Right atrium auricular region (tissue), 2 donors: ENCODE results near the gene GSTM3. TPM values are rescaled to one million over a fixed set of nuclear protein-coding genes. Genes with fewer than 3 reads are reported as not detected.

Experiments used
- DNase-seq: peaks from one replicate; pipeline ENCODE4 v3.0.0-alpha.2; 2019; ENCODE audit warnings: low spot score
- H3K27ac ChIP-seq, 2 donors: fragments of 200-600 bp; sonication (generic); 1 replicate in 1 of 2; 2 replicates in 1 of 2; pipeline ENCODE4 v1.5.1; 2016 to 2019
- H3K27me3 ChIP-seq, 2 donors: fragments of 200-600 bp; sonication (generic); one replicate each; pipeline versions ENCODE4 v1.5.1 to v1.6.0; 2017 to 2019
- H3K36me3 ChIP-seq: fragments of 200-600 bp; sonication (generic); one replicate; pipeline ENCODE4 v1.5.1; 2016
- H3K4me1 ChIP-seq, 2 donors: fragments of 200-600 bp; sonication (generic); one replicate each; pipeline versions ENCODE4 v1.5.1 to v1.6.0; 2017 to 2019
- H3K4me3 ChIP-seq, 2 donors: fragments of 200-600 bp; sonication (generic); 1 replicate in 1 of 2; 2 replicates in 1 of 2; pipeline ENCODE4 v1.5.1; 2017 to 2019; ENCODE audit warnings: mild to moderate bottlenecking in 1 of 2, moderate library complexity in 1 of 2
- H3K9me3 ChIP-seq, 2 donors: fragments of 200-600 bp; sonication (generic); one replicate each; pipeline ENCODE4 v1.5.1; 2019
- CTCF ChIP-seq, 2 donors: fragments of 200-600 bp; sonication (generic); IDR thresholded peaks; one replicate each; pipeline ENCODE4 v1.5.1; 2019; ENCODE audit warnings: antibody characterized with exemption in 2 of 2
- total RNA-seq, 2 donors: library from RNA; depleted of rRNA; stranded (reverse); fragments of >200 nt; gene quantifications; one replicate each; pipeline ENCODE4 v1.1.0, GENCODE V29; 2016

The GSTM3 gene
- total RNA-seq, 2 donors from 2014 or later = 121 to 197 TPM

GRCh38 chr1:109777436-109777835 lies 36.6 kb upstream of the GSTM3 start:
- no peak overlapping the region for H3K27ac ChIP-seq
- no peak overlapping the region for H3K4me3 ChIP-seq
- no peaks in the 10 kb centered on the region for H3K36me3 ChIP-seq
- peaks cover 0 to 13% of the 10 kb centered on the region in 2 donors for H3K4me1 ChIP-seq
- no peaks in the 10 kb centered on the region for H3K27me3 ChIP-seq
- H3K9me3 ChIP-seq = no peaks in the 10 kb centered on the region
- no peak for DNase-seq
- no peak for TF ChIP-seq CTCF (IDR thresholded peaks at IDR 0.05)

- peak; percentile 84 to 98 for TF ChIP-seq CTCF (IDR thresholded peaks at IDR 0.05)
- DNase-seq = peak; percentile 86
- Histone ChIP-seq H3K27me3 (no peaks in the 10 kb centered on the region), H3K27ac (no peak overlapping the region), H3K4me1 (peaks cover 0 to 12% of the 10 kb centered on the region in 2 donors), H3K36me3 (no peaks in the 10 kb centered on the region), H3K9me3 (no peaks in the 10 kb centered on the region), H3K4me3 (no peak overlapping the region)
Observed at GRCh38 chr1:109776911-109777310, 36.1 kb upstream of the GSTM3 start.

DNA sequence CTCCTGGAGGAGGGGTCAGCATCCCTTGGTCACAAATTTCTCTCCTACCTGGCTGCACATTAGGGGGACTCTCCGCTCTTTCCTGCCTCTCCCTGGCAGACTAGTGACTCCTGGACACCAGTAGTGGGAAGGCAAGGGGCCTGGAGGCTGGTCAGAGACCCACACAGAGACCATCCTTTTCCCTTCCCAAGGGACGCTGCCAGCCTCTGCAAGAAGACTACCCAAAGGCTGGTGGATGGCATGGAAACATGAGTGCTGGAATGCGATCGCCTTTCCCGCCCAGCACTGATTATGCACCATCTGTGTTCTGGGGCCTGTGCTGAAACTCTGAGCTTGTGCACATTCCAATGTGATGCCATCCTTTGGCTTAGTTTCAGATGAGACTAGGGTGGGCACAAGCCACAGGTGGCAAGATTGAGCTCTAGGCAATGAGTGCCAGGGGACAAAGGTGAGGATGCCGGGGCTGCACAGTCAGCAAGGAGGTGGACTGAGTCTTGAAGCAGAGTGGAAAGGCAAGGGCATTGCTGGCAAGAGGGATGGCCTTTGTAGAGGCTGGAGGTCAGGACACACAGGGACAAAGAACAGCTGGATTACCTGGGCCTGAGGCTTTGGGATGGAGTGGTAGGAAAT lies 35.5 kb upstream of the GSTM3 start:
- peaks cover 0 to 12% of the 10 kb centered on the region in 2 donors for H3K4me1 ChIP-seq
- no peak for DNase-seq
- no peaks in the 10 kb centered on the region for H3K27me3 ChIP-seq
- no peak overlapping the region for H3K4me3 ChIP-seq
- no peaks in the 10 kb centered on the region for H3K36me3 ChIP-seq
- no peaks in the 10 kb centered on the region for H3K9me3 ChIP-seq
- no peak for TF ChIP-seq CTCF (IDR thresholded peaks at IDR 0.05)
- H3K27ac ChIP-seq = no peak overlapping the region

GRCh38 chr1:109775398-109775797 lies 34.6 kb upstream of the GSTM3 start:
- TF ChIP-seq CTCF (IDR thresholded peaks at IDR 0.05) = no peak
- H3K27ac ChIP-seq = no peak overlapping the region
- H3K4me1 ChIP-seq = peaks cover 0 to 12% of the 10 kb centered on the region in 2 donors
- H3K27me3 ChIP-seq = no peaks in the 10 kb centered on the region
- DNase-seq = no peak
- H3K9me3 ChIP-seq = no peaks in the 10 kb centered on the region
- no peaks in the 10 kb centered on the region for H3K36me3 ChIP-seq
- H3K4me3 ChIP-seq = no peak overlapping the region

DNA sequence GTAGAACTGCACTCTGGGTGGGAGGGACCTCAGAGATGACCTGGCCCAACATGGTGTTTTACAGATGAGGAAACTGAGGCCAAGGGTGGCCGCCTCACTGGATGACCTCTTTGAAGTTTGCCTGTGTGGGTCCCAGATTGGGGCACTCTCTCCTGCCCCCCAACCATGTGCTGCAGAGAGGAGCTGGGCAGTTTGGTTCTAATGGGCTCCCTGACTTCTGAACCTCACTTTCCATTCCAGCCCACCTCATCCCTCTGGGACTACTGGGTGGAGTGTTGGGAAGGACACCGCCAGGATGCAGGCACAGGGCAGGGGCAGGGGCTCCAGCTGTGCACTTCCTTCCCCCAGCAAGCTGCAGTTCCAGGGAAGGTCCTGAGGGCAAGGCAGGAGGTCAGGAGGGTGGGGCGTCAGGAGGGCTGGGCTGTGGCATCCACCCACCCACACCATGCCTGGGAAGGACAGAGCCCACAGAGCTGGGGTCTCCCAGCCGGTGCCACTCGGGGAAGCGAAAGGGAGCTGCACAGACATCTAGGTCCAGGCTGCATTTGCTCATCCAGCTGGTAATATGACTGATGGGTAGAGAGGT lies 33.2 kb upstream of the GSTM3 start:
- no peak overlapping the region for H3K27ac ChIP-seq
- H3K9me3 ChIP-seq = no peaks in the 10 kb centered on the region
- no peaks in the 10 kb centered on the region for H3K36me3 ChIP-seq
- peaks cover 0 to 12% of the 10 kb centered on the region in 2 donors for H3K4me1 ChIP-seq
- TF ChIP-seq CTCF (IDR thresholded peaks at IDR 0.05) = no peak
- DNase-seq = no peak
- H3K27me3 ChIP-seq = no peaks in the 10 kb centered on the region
- H3K4me3 ChIP-seq = no peak overlapping the region
